Measurements from ENCODE around the gene ARIH1.

DNA sequence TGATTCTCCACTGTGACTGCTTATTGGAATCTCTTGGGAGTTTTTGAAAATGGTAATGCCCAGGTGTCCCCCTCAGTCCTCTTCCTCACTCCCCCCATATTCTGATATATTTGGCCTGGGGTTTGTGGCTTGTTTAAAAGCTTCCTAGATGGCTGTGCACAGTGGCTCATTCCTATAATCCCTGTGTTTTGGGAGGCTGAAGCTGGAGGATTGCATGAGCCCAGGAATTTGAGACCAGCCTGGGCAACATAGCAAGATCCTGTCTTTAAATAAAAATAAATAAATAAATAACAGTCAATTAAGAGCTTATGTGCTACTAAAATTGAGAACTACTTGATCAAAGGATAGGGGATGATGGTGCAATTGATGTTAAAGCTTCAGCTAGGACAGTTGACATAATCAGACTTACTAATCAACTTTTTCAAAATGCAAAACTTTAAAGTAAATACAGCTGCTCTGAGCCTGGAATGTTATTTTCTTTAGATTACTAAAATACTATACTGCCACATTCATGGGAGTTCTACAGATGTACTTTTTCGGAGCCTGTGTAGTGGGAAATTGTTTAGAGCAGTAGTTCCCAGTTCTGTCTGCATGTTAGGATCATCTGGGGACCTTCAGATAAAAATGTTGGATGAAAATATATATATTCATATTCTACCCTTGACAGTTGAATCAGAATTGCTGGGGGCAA lies 33.4 kb downstream of the ARIH1 start:
- TF ChIP-seq POLR2A (IDR thresholded peaks at IDR 0.05) (no peak), EP300 (IDR thresholded peaks at IDR 0.05) (no peak)
- TF ChIP-seq, protein P1, sequence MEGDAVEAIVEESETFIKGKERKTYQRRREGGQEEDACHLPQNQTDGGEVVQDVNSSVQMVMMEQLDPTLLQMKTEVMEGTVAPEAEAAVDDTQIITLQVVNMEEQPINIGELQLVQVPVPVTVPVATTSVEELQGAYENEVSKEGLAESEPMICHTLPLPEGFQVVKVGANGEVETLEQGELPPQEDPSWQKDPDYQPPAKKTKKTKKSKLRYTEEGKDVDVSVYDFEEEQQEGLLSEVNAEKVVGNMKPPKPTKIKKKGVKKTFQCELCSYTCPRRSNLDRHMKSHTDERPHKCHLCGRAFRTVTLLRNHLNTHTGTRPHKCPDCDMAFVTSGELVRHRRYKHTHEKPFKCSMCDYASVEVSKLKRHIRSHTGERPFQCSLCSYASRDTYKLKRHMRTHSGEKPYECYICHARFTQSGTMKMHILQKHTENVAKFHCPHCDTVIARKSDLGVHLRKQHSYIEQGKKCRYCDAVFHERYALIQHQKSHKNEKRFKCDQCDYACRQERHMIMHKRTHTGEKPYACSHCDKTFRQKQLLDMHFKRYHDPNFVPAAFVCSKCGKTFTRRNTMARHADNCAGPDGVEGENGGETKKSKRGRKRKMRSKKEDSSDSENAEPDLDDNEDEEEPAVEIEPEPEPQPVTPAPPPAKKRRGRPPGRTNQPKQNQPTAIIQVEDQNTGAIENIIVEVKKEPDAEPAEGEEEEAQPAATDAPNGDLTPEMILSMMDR (IDR thresholded peaks at IDR 0.05): no peak
